GM11168 (cell line): ENCODE results near the gene LMOD1.

Source experiments
- in situ Hi-C: fragments of 300-500 bp; cut with MboI; formaldehyde crosslinking; loops from one replicate; pipeline ENCODE4 v1.12.0; 2022; ENCODE audit warnings: low sequenced_read_pairs; ENCODE audit not compliant: unreplicated experiment

Gene LMOD1

GRCh38 chr1:201895913-201896807 is 50.2 kb downstream of the LMOD1 start:
- in situ Hi-C loops: loop anchor here (25.0 kb wide), 1 partner anchor 216 kb away; the partner anchor contains the start of gene GPR37L1

- in situ Hi-C loops: loop anchor here (25.0 kb wide), 1 partner anchor 217 kb away; the partner anchor contains the start of gene GPR37L1
These were observed 51.2 kb downstream of the LMOD1 start for GRCh38 chr1:201895120-201895665.

- in situ Hi-C loops: loop anchor here (5.0 to 25.0 kb wide), 2 partner anchors 83 to 218 kb away; partner anchors contain the start of gene GPR37L1
These were observed 51.8 kb downstream of the LMOD1 start for GRCh38 chr1:201894343-201895119.

GRCh38 chr1:201893431-201893830 is 52.9 kb downstream of the LMOD1 start:
- in situ Hi-C loops: loop anchor here (5.0 to 25.0 kb wide), 2 partner anchors 84 to 219 kb away; partner anchors contain the start of gene GPR37L1

DNA sequence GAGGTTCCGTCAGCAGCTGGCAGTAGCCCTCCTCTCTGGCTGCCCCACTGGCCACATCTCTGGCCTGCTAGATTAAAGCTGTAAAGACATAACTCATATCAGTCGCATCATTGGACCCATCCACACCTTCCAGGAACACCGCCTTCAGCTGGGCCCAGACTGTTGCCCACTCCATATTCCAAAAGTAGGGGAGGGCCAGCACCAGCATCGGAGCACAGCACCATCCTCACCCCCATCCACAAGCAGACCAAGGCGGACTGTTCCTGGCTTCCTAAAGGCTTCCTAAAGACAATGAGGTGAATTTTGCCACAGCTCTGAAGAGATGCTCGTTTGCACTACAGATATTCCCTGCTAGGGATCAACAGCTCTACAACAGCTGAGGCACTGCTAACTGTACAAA is 54.1 kb downstream of the LMOD1 start:
- in situ Hi-C loops: loop anchor here (5.0 to 25.0 kb wide), 2 partner anchors 85 to 220 kb away; partner anchors contain the start of gene GPR37L1

- in situ Hi-C loops: loop anchor here (5.0 to 25.0 kb wide), 2 partner anchors 86 to 221 kb away; partner anchors contain the start of gene GPR37L1
These were observed 54.8 kb downstream of the LMOD1 start for GRCh38 chr1:201891451-201892045.

GRCh38 chr1:201890806-201891450 is 55.4 kb downstream of the LMOD1 start:
- in situ Hi-C loops: loop anchor here (5.0 to 25.0 kb wide), 2 partner anchors 86 to 221 kb away; partner anchors contain the start of gene GPR37L1

GRCh38 chr1:201890223-201890622 is 56.1 kb downstream of the LMOD1 start:
- in situ Hi-C loops: loop anchor here (5.0 to 25.0 kb wide), 2 partner anchors 87 to 222 kb away; partner anchors contain the start of gene GPR37L1

GRCh38 chr1:201889090-201889968 is 57.0 kb downstream of the LMOD1 start:
- in situ Hi-C loops: loop anchor here (25.0 kb wide), 1 partner anchor 223 kb away; the partner anchor contains the start of gene GPR37L1

GRCh38 chr1:201888282-201889089 is 57.9 kb downstream of the LMOD1 start, which contains the start of gene SHISA4:
Gene SHISA4, plus strand, starts transcription at chr1:201888898. Its CDS starts 97 bp downstream, at chr1:201888995.
- in situ Hi-C loops: loop anchor here (25.0 kb wide), 1 partner anchor 224 kb away; the partner anchor contains the start of gene GPR37L1

- in situ Hi-C loops: loop anchor here (25.0 kb wide), 1 partner anchor 225 kb away; the partner anchor contains the start of gene GPR37L1
These were observed 59.1 kb downstream of the LMOD1 start for GRCh38 chr1:201887116-201887866.

DNA sequence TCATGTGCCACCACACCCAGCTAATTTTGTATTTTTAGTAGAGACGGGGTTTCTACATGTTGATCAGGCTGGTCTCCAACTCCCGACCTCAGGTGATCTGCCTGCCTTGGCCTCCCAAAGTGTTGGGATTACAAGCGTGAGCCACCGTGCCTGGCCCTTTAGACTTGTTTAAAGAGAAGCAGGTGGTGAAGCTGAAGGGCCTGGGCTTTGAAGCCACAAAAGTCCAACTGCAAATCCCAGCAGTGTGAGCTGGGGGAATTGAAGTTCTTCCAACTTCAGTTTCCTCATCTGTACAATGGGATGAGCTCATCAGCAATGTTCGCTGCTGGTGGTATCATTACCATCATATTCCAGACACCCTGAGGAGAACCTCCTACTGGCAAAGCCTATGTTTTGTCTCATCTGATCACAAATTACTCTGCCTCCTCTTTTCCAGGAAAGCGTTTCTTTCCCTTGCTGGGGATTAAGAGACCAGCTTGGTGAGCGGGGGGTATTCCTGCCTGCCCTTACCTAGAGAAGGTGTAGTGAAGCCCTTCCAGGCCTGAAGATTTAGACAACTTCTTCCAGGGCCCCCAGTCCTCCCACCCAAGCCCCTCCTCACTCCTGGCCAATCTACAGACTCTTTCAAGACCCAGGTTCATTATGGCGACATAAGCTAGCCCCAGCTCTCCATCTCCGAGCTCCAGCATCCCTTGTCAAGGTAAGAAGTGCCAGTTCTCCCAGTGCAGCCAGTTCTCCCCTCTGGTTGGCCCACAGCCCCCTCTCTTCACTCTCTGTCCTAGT is 60.1 kb downstream of the LMOD1 start:
- in situ Hi-C loops: loop anchor here (25.0 kb wide), 1 partner anchor 226 kb away; the partner anchor contains the start of gene GPR37L1

DNA sequence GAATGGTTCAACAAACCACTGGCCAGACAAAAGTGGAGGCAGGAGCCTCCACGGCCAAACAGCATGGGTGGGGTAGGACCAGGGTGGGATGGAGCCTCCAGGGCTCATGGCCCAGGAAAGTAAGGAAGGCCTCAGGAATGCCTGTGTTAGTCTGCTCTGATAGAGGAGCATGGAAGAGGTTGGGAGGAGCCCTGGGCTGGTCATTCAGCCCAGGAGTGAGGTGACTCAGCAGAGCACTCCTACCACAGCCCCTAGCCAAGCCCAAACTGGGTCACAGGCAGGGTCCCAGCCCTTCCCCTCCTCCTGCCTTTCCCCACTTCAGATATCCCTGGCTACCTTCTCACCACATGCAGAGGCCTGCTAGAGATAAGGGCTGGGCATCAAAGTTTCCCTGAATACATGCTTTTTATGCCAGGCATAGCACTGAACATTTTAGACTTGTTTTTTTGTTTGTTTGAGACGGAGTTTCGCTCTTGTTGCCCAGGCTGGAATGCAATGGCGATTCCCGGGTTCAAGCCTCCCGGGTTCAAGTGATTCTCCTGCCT is 60.7 kb downstream of the LMOD1 start:
- in situ Hi-C loops: loop anchor here (25.0 kb wide), 1 partner anchor 227 kb away; the partner anchor contains the start of gene GPR37L1

DNA sequence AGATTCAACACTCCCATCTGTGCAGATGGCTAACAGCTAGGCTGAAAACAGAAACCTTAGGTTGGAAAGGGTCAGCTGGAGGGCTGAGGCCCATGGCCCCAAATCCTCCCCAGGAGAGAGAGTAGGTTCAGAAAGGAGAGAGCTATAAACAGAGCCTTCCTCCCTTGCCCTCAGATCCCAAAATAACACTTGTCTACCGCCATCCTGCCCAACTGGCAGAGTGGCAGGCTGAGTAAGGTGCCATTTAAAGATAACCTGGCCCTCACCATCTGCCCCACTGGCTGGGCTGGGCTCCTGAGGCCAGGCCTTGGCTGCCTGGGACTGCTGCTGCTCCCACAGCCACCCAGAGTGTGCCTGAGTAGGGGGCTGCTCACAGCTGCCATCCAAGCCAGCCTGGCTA is 61.9 kb downstream of the LMOD1 start:
- in situ Hi-C loops: loop anchor here (25.0 kb wide), 1 partner anchor 228 kb away; the partner anchor contains the start of gene GPR37L1

- in situ Hi-C loops: loop anchor here (25.0 kb wide), 1 partner anchor 229 kb away; the partner anchor contains the start of gene GPR37L1
These were observed 62.6 kb downstream of the LMOD1 start for GRCh38 chr1:201883786-201884185.
